Measurements from ENCODE around the gene PRPSAP1.

Gene PRPSAP1

GRCh38 chr17:76353599-76354316 is at the start of gene PRPSAP1:
TSS of gene PRPSAP1 (minus strand) at chr17:76353916. CDS start at chr17:76353703, 213 bp downstream.
- DNase-seq (ENCODE audit: low spot score), result peak; percentile 93

- DNase-seq (ENCODE audit: low spot score), result no peak
These were observed 49.0 kb upstream of the PRPSAP1 start for GRCh38 chr17:76402711-76403110.

GRCh38 chr17:76399175-76400172 is 45.8 kb upstream of the PRPSAP1 start:
- no peak for DNase-seq (ENCODE audit: low spot score)

- DNase-seq (ENCODE audit: low spot score), result no peak
These were observed 44.9 kb upstream of the PRPSAP1 start for GRCh38 chr17:76398523-76399174.

GRCh38 chr17:76397687-76398522 is 44.2 kb upstream of the PRPSAP1 start:
- peak; percentile 89 for DNase-seq (ENCODE audit: low spot score)

- no peak for DNase-seq (ENCODE audit: low spot score)
These were observed 43.5 kb upstream of the PRPSAP1 start for GRCh38 chr17:76397184-76397583.

- no peak for DNase-seq (ENCODE audit: low spot score)
These were observed 42.3 kb upstream of the PRPSAP1 start for GRCh38 chr17:76395980-76396379.

- DNase-seq (ENCODE audit: low spot score), result no peak
These were observed 40.5 kb upstream of the PRPSAP1 start for GRCh38 chr17:76394166-76394565.

GRCh38 chr17:76391200-76391715 is 37.5 kb upstream of the PRPSAP1 start:
- no peak for DNase-seq (ENCODE audit: low spot score)

GRCh38 chr17:76390003-76390421 is 36.3 kb upstream of the PRPSAP1 start:
- DNase-seq (ENCODE audit: low spot score), result no peak

- no peak for DNase-seq (ENCODE audit: low spot score)
These were observed 35.5 kb upstream of the PRPSAP1 start for GRCh38 chr17:76388966-76389888.

- DNase-seq (ENCODE audit: low spot score), result no peak
These were observed 33.5 kb upstream of the PRPSAP1 start for GRCh38 chr17:76386966-76387765.

- DNase-seq (ENCODE audit: low spot score), result peak; percentile 92
These were observed 32.4 kb upstream of the PRPSAP1 start for GRCh38 chr17:76385892-76386786.

GRCh38 chr17:76384987-76385891 is 31.5 kb upstream of the PRPSAP1 start:
- DNase-seq (ENCODE audit: low spot score), result no peak

- DNase-seq (ENCODE audit: low spot score), result peak; percentile 76
These were observed 30.7 kb upstream of the PRPSAP1 start, which contains the start of gene SPHK1 for GRCh38 chr17:76384222-76384986. TSS of gene SPHK1 (plus strand) at chr17:76384609. CDS start at chr17:76385645, 1,036 bp downstream.

GRCh38 chr17:76383546-76384221 is 30.0 kb upstream of the PRPSAP1 start:
- DNase-seq (ENCODE audit: low spot score), result peak; percentile 73
